ENCODE measurements around the gene PTPRD.

The PTPRD gene

GRCh38 chr9:8745347-8745746 is 1867.5 kb downstream of the PTPRD start:
- H3K4me3 ChIP-seq (ENCODE audit: low read depth, low read length), result no peak overlapping the region
- TF ChIP-seq CTCF (IDR thresholded peaks at IDR 0.05; ENCODE audit: insufficient read depth, low read depth, low read length, missing control alignments), result no peak
- no peak for DNase-seq (ENCODE audit: low read depth)

- no peak for TF ChIP-seq CTCF (IDR thresholded peaks at IDR 0.05; ENCODE audit: insufficient read depth, low read depth, low read length, missing control alignments)
- DNase-seq (ENCODE audit: low read depth), result no peak
- no peak overlapping the region for H3K4me3 ChIP-seq (ENCODE audit: low read depth, low read length)
Observed at GRCh38 chr9:8738945-8739344, 1873.9 kb downstream of the PTPRD start.

GRCh38 chr9:8736805-8737204 is 1876.0 kb downstream of the PTPRD start:
- TF ChIP-seq CTCF (IDR thresholded peaks at IDR 0.05; ENCODE audit: insufficient read depth, low read depth, low read length, missing control alignments), result no peak
- DNase-seq (ENCODE audit: low read depth), result no peak
- no peak overlapping the region for H3K4me3 ChIP-seq (ENCODE audit: low read depth, low read length)

GRCh38 chr9:8734760-8735159 is 1878.0 kb downstream of the PTPRD start:
- DNase-seq (ENCODE audit: low read depth), result no peak
- H3K4me3 ChIP-seq (ENCODE audit: low read depth, low read length), result no peak overlapping the region
- no peak for TF ChIP-seq CTCF (IDR thresholded peaks at IDR 0.05; ENCODE audit: insufficient read depth, low read depth, low read length, missing control alignments)

- no peak for TF ChIP-seq CTCF (IDR thresholded peaks at IDR 0.05; ENCODE audit: insufficient read depth, low read depth, low read length, missing control alignments)
- no peak overlapping the region for H3K4me3 ChIP-seq (ENCODE audit: low read depth, low read length)
- DNase-seq (ENCODE audit: low read depth), result no peak
Observed at GRCh38 chr9:8733131-8733954, 1879.5 kb downstream of the PTPRD start.

GRCh38 chr9:8732367-8733075 is 1880.3 kb downstream of the PTPRD start:
- no peak overlapping the region for H3K4me3 ChIP-seq (ENCODE audit: low read depth, low read length)
- no peak for DNase-seq (ENCODE audit: low read depth)
- no peak for TF ChIP-seq CTCF (IDR thresholded peaks at IDR 0.05; ENCODE audit: insufficient read depth, low read depth, low read length, missing control alignments)
